HG02642 (cell line): ENCODE measurements around the gene TSPAN15.
"Not testable (repeated sequence)": the region's sequence is repeated elsewhere in the genome, so short reads cannot be mapped to it uniquely, and the experiment has no call there.

Experiments used
- ATAC-seq: cut with Tn5 transposase; IDR thresholded peaks from one replicate; pipeline ENCODE4 v1.9.1; 2021; ENCODE audit warnings: mild to moderate bottlenecking; ENCODE audit not compliant: unreplicated experiment, poor library complexity

The TSPAN15 gene

GRCh38 chr10:69481811-69482524, 30.7 kb downstream of the TSPAN15 start:
- ATAC-seq, result no peak

GRCh38 chr10:69483963-69484362, 32.7 kb downstream of the TSPAN15 start:
- ATAC-seq, result no peak

GRCh38 chr10:69484736-69485135, 33.5 kb downstream of the TSPAN15 start:
- no peak for ATAC-seq

GRCh38 chr10:69486922-69487730, 35.9 kb downstream of the TSPAN15 start:
- no peak for ATAC-seq

GRCh38 chr10:69488149-69488844, 37.0 kb downstream of the TSPAN15 start:
- ATAC-seq, result not testable (repeated sequence)

DNA sequence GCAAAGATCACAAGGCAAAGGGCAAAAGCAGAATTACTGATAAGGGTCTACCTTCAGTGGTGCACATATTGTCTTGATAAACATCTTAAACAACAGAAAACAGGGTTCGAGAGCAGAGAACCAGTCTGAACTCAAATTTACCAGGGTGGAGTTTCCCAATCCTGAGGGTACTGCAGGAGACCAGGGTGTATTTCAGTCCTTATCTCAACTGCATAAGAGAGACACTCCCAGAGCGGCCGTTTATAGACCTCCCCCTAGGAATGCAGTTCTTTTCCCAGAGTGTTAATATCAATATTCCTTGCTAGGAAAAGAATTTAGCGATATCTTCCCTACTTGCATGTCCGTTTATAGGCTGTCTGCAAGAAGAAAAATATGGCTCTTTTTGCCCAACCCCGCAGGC, 37.6 kb downstream of the TSPAN15 start:
- ATAC-seq, result not testable (repeated sequence)

GRCh38 chr10:69489506-69490090, 38.3 kb downstream of the TSPAN15 start:
- ATAC-seq, result no peak

- no peak for ATAC-seq
These were observed 39.6 kb downstream of the TSPAN15 start for GRCh38 chr10:69490876-69491275.

DNA sequence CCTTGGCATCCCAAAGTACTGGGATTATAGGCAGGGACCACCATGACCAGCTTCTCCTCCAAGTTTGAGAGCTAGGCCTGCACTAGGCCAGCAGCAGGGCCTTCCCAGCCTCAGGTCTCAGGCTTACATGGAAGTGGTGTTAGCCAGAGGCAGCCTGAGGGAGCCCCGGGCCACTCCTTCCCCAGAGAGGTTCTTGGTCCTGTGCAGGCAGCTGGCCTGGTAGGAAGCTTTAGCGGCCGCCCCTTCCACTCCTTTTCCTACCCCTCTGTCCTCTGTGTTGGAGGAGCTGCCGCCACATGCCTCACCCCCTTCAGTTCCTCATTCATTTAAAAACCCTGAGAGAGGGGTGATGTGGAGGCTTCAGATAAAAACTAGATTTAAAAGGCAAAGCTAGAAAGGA, 40.3 kb downstream of the TSPAN15 start:
- no peak for ATAC-seq

DNA sequence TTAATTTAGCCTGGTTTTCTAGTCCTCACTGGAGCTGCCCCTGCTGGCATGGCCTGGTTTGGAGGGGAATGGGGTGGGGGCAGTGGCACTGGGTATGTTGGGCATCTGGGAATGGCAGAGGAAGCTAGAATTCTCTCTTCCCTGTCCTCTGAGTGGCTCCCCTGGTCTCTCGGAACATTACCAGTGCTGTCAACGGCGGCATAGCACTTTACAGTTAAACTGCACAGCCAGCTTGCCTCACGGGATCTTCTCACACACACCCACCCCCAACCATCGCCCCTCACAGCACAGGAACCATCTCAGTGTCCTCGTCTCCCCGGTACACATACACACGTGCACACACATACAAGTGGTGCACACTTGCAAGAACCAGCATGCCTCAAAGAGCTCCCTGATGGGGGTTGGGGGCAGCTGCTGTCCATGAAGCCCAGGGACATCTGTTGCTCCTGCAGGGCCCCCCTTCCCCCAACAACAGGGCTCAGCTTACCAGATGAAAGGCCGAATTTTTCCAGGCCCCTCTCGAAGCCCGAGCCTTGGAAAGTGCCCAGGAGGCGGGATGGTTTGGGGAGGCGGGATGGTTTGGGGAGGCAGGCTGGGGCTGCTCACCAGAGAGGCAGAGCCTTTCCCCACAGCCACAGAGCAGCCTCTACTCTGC, 41.0 kb downstream of the TSPAN15 start:
- no peak for ATAC-seq

DNA sequence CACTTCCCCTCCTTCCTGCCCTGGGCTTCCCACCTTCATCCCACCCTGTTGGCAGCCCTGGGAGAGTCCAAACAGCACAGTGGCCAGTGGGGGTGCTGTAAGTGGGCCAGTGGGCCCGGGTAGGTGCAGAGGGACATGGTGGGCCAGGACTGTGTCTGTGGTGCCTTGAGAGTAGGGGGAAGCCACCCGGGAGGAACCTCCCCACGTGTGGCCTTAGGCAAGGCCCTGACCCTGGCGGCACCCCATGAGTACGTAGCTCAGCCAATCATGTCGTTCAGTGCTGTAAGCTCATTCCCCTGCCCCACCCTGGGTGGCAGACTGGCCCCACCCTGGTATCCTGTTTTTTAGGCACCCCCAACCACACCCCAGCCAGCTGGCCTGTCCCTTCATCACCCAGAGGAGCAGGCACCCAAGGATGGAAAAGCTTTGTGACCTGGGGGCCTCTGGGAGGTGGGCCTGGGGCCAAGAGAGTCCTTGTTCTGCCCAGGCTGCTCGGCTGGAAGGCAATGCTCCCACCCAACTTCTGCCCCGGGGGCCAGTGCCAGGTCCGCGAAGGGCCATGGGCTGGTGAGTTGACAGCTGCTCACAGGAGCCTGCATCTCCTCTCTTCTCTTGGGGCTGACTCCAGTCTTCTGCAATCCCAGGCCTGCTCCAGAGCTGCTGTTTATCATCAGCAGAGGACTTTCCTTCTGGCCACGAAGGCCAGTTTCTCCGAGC, 41.6 kb downstream of the TSPAN15 start:
- ATAC-seq, result no peak

DNA sequence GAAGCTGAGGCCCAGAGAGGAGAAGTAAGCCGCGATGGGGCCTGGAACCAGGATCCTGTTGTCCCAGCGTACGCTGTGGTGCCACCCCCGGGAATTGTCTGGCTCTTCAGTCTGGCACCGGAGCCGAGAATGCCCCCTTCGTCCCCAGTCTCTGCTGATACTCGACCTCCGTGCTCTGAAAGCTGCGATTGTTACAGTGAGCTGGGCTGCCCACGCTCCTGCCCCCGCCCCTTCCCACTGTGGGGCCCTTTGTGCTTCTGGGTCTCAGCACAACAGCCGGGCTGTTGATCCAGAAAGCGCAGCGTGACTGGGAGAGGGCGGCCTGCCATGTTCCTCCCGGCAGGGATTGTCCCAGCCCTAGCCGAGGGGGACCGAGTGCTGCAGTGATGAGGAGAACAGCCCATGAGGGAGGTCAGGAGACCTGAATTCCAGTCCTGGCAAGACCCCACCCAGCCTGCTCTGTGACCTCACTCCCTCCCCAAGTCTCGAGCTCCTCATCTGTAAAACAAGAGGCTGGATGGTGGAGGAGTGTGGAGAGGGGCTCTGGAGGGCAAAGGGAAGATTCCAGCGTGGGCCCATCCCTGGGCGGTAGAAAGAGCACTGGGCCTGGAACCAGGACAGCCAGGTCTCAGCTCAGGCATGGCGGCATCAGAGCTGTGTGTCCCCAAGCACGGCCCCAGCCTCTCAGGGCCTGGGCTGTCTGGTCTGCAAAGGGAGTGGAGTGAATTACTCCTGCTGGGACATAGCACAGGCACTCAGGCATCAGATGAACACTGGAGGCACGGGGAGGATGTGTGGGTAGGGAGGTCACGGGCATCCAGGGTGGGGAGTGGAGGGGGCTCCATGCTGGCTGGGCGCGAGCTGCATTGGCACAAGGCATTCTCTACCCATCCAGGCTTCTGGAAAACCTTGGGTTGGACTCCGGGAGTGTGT, 43.6 kb downstream of the TSPAN15 start:
- ATAC-seq, result no peak

DNA sequence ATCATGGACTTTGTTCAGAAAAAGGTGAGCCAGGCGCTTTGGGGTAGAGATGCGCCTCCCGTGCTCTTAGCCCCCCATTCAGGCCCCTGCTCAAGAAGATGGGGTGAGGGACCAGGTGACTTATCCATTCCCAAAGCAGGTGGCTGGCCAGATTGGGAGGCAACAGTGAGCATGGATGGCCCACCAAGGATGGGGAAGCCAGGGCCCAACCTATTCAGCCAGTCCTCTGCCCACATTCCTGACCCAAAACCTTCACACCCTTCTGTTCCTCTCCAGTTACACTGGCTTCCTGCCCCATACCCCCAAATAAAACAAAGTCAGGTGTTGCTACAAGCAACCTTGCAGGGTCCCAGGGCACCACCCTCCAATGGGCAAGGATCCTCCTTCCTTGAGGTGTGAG, 44.4 kb downstream of the TSPAN15 start:
- ATAC-seq, result no peak

DNA sequence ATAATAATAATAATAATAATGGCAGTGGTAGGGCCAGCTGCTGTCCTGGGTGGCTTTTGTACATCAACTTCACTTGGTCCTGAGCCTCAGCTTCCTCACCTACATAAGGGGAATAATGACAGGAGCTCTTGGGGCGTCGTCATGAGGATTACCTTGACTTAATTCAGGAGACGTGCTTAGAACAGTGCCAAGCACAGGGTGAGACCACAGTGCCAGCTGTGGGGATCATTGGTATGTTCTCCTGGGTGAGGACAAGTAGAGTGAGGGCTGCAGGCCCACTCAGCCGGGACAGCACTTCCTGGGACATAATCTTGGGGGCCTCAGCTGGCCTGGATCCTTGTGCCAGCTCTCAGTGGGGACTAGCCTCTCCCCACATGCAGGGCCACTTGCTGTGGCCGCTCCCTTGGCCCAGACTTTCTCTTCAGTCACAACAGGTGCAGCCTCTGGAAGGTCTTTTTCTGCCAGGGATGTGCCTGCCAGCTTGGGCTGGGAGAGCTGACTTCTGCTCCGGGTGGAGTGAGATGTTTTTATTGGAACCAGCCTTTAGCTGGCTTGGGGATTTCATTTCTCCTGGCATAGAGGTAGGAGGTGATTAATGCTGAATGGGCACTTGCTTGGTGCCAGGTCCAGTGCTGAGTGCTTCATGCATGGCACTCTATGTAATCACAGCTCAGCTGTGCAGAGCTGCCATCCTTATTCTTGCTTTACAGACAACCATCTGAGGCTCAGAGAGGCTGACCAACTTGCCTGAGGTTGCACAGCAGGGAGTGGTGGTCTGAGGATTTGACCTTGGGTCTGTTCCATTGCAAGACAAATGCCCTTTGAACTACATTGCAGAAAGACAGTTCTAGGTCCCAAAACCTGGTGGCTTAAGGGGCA, 45.3 kb downstream of the TSPAN15 start:
- ATAC-seq, result no peak

DNA sequence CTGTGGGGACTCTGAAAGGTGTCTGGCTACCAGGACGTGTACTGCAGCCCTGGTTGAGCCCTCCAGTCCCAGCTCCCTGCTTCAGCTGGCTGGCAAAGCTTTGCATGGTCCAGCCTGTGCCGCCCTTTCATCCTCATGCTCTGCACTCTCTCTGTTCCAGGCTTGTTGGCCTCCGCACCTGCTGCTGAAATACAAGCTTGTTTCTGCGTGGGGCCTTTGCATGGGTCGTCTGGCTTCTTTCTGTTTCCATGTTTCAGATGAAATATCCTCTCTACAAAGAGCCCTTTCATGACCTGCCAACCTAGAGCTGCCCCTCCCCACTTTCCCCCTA, 45.9 kb downstream of the TSPAN15 start:
- no peak for ATAC-seq

GRCh38 chr10:69497611-69498390, 46.5 kb downstream of the TSPAN15 start:
- ATAC-seq, result no peak
